GM12801 (cell line): ENCODE results near the gene TULP4.

ENCODE experiments used
- TF ChIP-seq, protein P1 (sequence below): IDR thresholded peaks from one replicate; pipeline ENCODE4 v1.5.1; 2011; ENCODE audit warnings: control low read depth; ENCODE audit not compliant: insufficient read length; ENCODE audit errors: extremely low read depth

The TULP4 gene

DNA sequence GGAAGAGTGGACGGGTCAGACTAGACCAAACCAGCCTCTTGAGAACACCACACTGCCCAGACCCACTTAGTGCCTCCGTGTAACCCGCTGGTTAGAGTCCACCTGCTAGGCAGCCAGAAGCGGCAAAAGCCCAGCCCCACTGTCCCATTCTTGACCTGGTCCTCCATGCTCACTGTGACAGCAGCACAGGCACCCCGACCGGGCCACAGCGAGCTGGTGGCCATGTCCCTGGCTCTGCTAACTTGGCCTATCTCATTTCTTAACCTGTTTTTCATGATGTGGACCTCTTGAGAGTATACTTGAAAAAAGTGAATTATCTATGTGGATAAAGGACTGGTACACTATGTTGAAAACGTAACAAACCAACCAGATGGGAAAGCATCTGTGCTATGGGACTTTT lies 202.7 kb downstream of the TULP4 start:
- TF ChIP-seq, protein P1, sequence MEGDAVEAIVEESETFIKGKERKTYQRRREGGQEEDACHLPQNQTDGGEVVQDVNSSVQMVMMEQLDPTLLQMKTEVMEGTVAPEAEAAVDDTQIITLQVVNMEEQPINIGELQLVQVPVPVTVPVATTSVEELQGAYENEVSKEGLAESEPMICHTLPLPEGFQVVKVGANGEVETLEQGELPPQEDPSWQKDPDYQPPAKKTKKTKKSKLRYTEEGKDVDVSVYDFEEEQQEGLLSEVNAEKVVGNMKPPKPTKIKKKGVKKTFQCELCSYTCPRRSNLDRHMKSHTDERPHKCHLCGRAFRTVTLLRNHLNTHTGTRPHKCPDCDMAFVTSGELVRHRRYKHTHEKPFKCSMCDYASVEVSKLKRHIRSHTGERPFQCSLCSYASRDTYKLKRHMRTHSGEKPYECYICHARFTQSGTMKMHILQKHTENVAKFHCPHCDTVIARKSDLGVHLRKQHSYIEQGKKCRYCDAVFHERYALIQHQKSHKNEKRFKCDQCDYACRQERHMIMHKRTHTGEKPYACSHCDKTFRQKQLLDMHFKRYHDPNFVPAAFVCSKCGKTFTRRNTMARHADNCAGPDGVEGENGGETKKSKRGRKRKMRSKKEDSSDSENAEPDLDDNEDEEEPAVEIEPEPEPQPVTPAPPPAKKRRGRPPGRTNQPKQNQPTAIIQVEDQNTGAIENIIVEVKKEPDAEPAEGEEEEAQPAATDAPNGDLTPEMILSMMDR, result no peak

DNA sequence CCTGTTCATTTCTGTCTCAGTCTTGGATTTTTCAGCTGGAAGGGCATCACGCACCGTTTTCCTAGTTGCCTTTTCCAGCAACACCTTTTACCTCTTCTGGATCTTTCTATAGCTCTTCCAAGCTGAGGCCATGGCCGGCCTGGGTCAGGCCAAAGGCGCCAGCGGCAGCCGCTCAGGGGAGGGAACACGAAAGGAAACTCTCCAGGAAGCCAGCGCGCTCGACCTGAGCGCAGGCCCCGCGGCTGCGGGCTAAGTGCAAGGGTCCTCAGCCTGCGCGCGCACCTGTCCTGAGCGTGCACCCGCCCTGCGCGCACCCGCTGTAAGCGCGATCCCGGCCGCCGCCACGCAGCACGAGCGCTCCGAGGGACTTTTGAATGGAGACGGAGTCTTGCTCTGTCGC lies 203.8 kb downstream of the TULP4 start:
- TF ChIP-seq, protein P1, result no peak

DNA sequence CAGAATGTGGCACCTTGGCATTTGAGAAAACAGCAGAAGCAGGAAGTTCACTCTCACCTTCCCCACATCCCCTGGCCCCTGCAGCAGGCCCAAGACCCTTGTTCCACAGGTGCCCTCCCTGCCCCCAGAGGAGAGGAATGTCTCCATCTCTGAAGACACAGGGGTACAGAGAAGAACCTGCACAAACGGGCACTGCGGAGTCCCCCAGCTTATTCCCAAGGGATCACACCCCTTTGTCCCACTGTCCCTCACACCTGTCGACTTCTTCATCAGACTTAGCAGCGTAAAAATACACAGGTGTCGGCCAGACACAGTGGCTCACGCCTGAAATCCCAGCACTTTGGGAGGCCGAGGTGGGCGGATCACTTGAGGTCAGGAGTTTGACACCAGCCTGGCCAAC lies 204.8 kb downstream of the TULP4 start:
- TF ChIP-seq, protein P1, result no peak

DNA sequence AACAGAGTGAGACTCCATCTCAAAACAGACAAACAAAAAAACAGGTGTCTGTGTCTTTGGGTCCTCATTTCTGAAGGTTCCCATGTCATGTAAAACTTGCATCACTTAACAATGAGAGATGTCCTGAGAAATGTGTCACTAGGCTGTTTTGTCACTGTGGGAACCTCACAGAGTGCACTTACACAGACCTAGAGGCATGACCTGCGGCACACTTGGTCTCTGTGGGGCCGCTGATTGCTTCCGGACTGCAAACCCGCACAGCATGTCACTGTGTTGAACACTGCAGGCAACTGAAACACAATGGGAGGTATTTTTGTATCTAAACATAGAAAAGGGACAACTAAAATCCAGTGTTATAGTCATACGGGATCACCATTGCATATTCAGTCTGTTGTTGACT lies 205.3 kb downstream of the TULP4 start:
- TF ChIP-seq, protein P1, result no peak

DNA sequence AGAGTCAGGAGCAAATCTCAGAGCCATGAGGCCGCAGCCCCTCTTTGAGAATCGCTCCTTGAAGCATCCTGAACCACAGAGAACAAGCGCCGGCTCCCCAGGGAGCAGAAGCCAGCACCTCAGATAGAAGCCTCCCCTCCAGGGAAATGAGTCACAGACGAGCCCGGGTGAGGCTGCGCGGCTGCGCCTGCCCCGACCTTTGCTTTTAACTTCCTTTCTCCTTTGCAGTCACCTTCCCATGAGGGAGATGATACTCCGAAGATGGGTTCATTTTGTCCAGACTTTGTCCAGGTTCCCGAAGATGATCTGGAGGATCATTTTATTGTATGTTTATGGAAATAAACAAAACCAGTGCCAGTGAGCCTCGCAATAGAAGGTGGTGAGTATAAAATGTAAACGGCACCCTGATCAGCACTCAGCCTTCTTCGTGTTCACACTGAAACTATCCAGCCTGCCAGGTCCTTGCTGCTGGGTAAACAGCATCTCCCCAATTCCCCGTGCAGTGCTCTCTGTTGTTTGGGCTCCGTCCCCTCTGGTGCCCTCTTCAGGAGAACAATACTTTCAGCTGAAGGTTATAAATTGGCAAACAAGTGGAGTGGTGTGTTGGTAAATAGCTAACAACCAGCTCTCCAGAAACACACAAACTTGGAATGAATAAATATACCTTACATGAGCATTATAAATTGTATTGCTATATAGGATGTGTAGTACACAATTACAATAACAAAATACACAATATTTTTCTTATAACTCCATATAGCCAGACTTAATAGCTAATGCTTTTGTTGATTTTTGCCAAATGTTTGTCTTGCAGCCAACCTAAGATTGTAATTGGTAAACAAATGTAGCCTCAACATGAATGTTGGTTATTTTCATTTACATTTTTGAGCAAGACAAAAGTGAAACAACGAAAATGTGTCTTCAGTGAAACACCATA lies 206.2 kb downstream of the TULP4 start:
- TF ChIP-seq, protein P1, result no peak

DNA sequence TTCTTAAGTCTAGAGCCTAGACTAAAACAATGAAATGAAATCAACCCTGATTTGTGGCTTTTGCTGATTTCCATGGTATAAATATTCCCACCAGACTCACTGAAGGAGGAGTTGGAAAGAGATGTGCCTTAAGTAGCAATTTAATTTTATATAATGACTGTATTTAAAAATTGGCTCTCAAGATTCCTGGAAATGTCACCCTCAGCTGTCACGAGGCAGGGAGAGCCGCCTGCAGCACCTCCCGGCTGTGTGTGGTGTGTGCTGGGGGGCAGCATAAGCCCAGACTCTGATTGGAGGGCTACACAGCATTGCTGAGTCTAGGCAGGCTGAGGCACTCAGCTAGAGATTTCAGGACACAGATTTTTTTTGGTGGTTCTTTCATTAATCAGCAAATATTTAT lies 207.0 kb downstream of the TULP4 start:
- TF ChIP-seq, protein P1, result no peak

DNA sequence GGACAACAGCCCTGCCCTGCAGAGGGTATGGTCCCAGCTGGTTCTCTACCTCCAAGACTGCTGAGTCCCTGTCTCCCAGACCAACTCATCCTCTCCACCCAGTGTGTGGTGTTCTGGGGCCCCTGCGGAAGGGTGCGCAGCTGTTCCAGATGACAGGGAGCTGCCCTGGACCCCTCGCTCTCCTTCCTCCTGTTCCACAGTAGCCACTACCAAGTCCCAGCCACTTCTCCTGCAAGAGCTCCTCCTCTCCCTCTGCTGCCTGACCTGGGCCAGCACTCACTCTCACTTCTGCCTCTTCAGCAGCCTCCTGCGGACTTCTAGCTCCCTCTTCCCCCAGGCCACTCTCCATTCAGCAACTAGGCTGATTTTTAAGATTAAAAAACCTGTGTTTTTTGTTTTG lies 207.5 kb downstream of the TULP4 start:
- TF ChIP-seq, protein P1, result no peak
